ENCODE measurements around the gene ATP7B. TPM values are rescaled to one million over a fixed set of nuclear protein-coding genes. Genes with fewer than 3 reads are reported as not detected.

ATP7B gene
- total RNA-seq, 4 donors from 2014 or later, result 17.6 to 32.9 (median 22.6) TPM

DNA sequence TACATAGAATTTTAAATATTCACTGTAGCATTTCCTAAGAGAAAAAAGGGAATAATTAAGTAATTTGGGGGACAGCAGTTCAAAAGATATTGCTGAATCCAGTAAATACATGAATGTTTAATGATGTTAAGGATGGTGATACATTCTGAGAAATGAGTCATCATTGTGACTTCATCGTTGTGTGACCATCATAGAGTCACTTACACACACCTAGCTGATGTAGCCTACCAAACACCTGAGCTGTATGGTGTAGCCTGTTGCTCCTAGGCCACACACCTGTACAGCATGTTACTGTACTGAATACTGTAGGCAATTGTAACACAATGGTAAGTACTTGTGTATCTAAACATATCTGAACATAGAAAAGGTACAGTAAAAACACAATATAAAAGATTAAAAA is 34.8 kb downstream of the ATP7B start:
- Histone ChIP-seq H3K9me3 (no peaks in the 10 kb centered on the region), H3K4me3 (no peak overlapping the region), H3K4me1 (peaks cover 0 to 5% (median 2%) of the 10 kb centered on the region in 4 donors), H3K27ac (no peak overlapping the region), H3K36me3 (no peaks in the 10 kb centered on the region), H3K27me3 (no peaks in the 10 kb centered on the region)
- DNase-seq, result no peak
- TF ChIP-seq POLR2AphosphoS5 (IDR thresholded peaks at IDR 0.05) (no peak), POLR2A (IDR thresholded peaks at IDR 0.05) (no peak), CTCF (IDR thresholded peaks at IDR 0.05) (no peak), EP300 (IDR thresholded peaks at IDR 0.05; ENCODE audit: low read depth) (no peak)
- 18 to 62% methylated on average over 1 of the region's 1 CpG for WGBS, 2 donors (ENCODE audit: low coverage in 1 of 2)
- in situ Hi-C loops (cut with MboI; ENCODE audit: low pct_ligation_motif_present in 1 of 4, low pct_unique_long_range_greater_than_20kb in 1 of 4, low sequenced_read_pairs in 3 of 4), result no loop called here
- intact Hi-C loops (cut with DNase I; ENCODE audit: low total_unique reads), result no loop called here

- WGBS, 2 donors (ENCODE audit: low coverage in 1 of 2), result 91 to 100% methylated on average over 2 to 6 of the region's 6 CpGs
- in situ Hi-C loops (cut with MboI; ENCODE audit: low pct_ligation_motif_present in 1 of 4, low pct_unique_long_range_greater_than_20kb in 1 of 4, low sequenced_read_pairs in 3 of 4), result no loop called here
Observed at GRCh38 chr13:51974482-51974881, 36.8 kb downstream of the ATP7B start.

GRCh38 chr13:51971520-51972426 is 39.5 kb downstream of the ATP7B start:
- H3K9me3 ChIP-seq, result no peaks in the 10 kb centered on the region
- peaks cover 0 to 7% (median 0%) of the 10 kb centered on the region in 4 donors for H3K36me3 ChIP-seq
- in situ Hi-C loops (cut with MboI; ENCODE audit: low pct_ligation_motif_present in 1 of 4, low pct_unique_long_range_greater_than_20kb in 1 of 4, low sequenced_read_pairs in 3 of 4) (no loop called here), intact Hi-C loops (cut with DNase I; ENCODE audit: low total_unique reads) (no loop called here)
- no peak overlapping the region for H3K27ac ChIP-seq
- H3K4me3 ChIP-seq, result no peak overlapping the region
- H3K27me3 ChIP-seq, result no peaks in the 10 kb centered on the region
- no peak for TF ChIP-seq CTCF (IDR thresholded peaks at IDR 0.05)
- TF ChIP-seq EP300 (IDR thresholded peaks at IDR 0.05; ENCODE audit: low read depth), result no peak
- no peak for TF ChIP-seq POLR2AphosphoS5 (IDR thresholded peaks at IDR 0.05)
- TF ChIP-seq POLR2A (IDR thresholded peaks at IDR 0.05), result no peak
- 93 to 96% methylated on average over 8 to 15 of the region's 15 CpGs for WGBS, 2 donors (ENCODE audit: low coverage in 1 of 2)
- no peaks in the 10 kb centered on the region for H3K4me1 ChIP-seq
- DNase-seq, result no peak

More at GRCh38 chr13:51974482-51974881, 36.8 kb downstream of the ATP7B start:
- H3K4me3 ChIP-seq, result no peak overlapping the region
- H3K36me3 ChIP-seq, result peaks cover 0 to 3% (median 0%) of the 10 kb centered on the region in 4 donors
- peaks cover 0 to 5% (median under 1%) of the 10 kb centered on the region in 4 donors for H3K4me1 ChIP-seq
- no peak for TF ChIP-seq EP300 (IDR thresholded peaks at IDR 0.05; ENCODE audit: low read depth)
- no peak for TF ChIP-seq POLR2AphosphoS5 (IDR thresholded peaks at IDR 0.05)
- TF ChIP-seq CTCF (IDR thresholded peaks at IDR 0.05), result no peak
- no peak for TF ChIP-seq POLR2A (IDR thresholded peaks at IDR 0.05)
- no peak for DNase-seq
- H3K27ac ChIP-seq, result no peak overlapping the region
- H3K27me3 ChIP-seq, result no peaks in the 10 kb centered on the region
- intact Hi-C loops (cut with DNase I; ENCODE audit: low total_unique reads), result no loop called here
- H3K9me3 ChIP-seq, result no peaks in the 10 kb centered on the region

GRCh38 chr13:51970349-51970748 is 40.9 kb downstream of the ATP7B start:
- H3K36me3 ChIP-seq, result peaks cover 0 to 7% (median 0%) of the 10 kb centered on the region in 4 donors
- H3K4me3 ChIP-seq, result no peak overlapping the region
- no peaks in the 10 kb centered on the region for H3K4me1 ChIP-seq
- H3K9me3 ChIP-seq, result no peaks in the 10 kb centered on the region
- no peak for DNase-seq
- no peak overlapping the region for H3K27ac ChIP-seq
- no peaks in the 10 kb centered on the region for H3K27me3 ChIP-seq
- intact Hi-C loops (cut with DNase I; ENCODE audit: low total_unique reads) (no loop called here), in situ Hi-C loops (cut with MboI; ENCODE audit: low pct_ligation_motif_present in 1 of 4, low pct_unique_long_range_greater_than_20kb in 1 of 4, low sequenced_read_pairs in 3 of 4) (no loop called here)
- WGBS, 2 donors (ENCODE audit: low coverage in 1 of 2), result 45 to 61% methylated on average over 2 to 5 of the region's 5 CpGs
- no peak for TF ChIP-seq CTCF (IDR thresholded peaks at IDR 0.05)
- TF ChIP-seq POLR2AphosphoS5 (IDR thresholded peaks at IDR 0.05), result no peak
- no peak for TF ChIP-seq EP300 (IDR thresholded peaks at IDR 0.05; ENCODE audit: low read depth)
- no peak for TF ChIP-seq POLR2A (IDR thresholded peaks at IDR 0.05)

All from transverse colon (tissue), 4 donors.